Measurements from ENCODE around the gene MADCAM1.

Gene MADCAM1

DNA sequence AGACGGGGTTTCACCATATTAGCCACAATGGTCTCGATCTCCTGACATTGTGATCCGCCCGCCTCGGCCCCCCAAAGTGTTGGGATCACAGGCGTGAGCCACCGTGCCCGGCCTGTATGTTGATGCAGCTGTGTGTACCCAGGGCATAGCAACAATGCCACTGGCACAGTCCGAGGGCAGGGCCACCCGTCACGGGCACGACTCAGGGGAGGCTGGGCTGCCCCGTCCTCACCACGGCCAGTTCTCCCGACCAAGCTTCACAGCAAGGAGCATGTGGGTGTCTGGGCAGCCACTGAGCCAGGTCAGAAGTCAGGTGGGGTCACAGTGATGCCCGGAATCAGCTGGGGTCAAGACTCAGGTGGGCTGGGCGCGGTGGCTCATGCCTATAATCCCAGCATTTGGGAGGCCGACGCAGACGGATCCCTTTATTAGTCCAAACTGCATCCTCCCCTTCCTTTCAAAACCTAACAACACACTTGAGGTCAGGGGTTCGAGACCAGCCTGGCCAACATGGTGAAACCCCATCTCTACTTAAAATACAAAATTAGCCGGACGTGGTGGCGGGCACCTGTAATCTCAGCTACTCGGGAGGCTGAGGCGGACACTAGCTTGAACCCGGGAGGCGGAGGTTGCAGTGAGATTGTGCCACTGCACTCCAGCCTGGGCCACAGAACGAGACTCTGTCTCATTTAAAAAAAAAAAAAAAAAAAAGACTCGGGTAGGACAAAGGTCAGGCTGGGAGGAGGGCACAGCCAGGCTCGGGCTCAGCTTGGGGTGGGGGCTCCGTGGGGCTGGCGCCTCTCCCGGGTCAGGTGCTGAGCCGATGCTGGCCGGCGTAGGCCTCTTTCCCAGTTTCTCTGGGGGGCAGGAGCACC, 34.1 kb downstream of the MADCAM1 start (continued):
- TF ChIP-seq, protein P1, sequence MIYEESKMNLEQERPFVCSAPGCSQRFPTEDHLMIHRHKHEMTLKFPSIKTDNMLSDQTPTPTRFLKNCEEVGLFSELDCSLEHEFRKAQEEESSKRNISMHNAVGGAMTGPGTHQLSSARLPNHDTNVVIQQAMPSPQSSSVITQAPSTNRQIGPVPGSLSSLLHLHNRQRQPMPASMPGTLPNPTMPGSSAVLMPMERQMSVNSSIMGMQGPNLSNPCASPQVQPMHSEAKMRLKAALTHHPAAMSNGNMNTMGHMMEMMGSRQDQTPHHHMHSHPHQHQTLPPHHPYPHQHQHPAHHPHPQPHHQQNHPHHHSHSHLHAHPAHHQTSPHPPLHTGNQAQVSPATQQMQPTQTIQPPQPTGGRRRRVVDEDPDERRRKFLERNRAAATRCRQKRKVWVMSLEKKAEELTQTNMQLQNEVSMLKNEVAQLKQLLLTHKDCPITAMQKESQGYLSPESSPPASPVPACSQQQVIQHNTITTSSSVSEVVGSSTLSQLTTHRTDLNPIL (CRISPR knock-in tag; IDR thresholded peaks at IDR 0.05; ENCODE audit: low read depth) = no peak
- TF ChIP-seq ZFP3 (CRISPR knock-in tag; IDR thresholded peaks at IDR 0.05) (no peak), ZFP30 (CRISPR knock-in tag; IDR thresholded peaks at IDR 0.05) (no peak), ZNF70 (CRISPR knock-in tag; IDR thresholded peaks at IDR 0.05) (no peak), ISL1 (CRISPR knock-in tag; IDR thresholded peaks at IDR 0.05) (no peak)

DNA sequence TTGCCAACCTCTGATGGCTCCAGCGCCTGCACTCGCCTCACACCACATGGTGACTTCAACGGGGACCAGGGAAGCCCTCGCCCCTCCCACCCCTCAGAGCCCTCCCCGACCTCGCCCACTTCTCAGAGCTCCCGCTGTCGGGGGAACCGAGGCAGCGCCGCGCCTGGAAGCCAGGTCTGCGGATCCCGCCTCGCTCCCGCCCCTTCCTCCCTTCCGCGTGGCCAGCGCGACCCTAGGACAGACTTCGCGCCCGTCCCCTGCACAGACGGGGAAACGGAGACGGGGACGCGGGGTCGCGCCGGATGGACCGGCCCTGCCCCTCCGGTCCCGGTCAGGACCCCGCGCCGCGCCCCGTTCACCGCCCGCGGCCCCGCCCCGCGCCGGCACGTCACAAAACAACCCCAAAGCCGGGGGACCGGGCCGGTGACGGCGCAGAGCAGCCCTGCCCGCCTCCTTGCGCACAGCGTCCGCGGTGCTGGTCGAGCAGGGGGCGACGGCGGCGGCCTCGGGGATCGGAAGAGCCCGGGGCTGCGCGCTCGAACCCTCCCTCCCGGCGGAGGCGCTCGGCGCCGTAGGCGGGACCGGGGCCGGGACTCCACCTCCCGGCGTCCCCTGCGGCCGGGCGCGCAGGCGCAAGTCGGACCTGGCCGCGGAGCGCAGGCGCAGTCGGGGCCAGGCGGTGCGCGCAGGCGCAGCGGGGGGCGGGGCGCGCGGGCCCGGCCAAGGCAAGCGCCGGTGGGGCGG, 34.9 kb downstream of the MADCAM1 start:
- ATAC-seq = peak; percentile 71
- TF ChIP-seq GLIS3 (CRISPR knock-in tag; IDR thresholded peaks at IDR 0.05) = no peak
- TF ChIP-seq CSDC2 (CRISPR knock-in tag; IDR thresholded peaks at IDR 0.05) = no peak
- TF ChIP-seq, protein P2, sequence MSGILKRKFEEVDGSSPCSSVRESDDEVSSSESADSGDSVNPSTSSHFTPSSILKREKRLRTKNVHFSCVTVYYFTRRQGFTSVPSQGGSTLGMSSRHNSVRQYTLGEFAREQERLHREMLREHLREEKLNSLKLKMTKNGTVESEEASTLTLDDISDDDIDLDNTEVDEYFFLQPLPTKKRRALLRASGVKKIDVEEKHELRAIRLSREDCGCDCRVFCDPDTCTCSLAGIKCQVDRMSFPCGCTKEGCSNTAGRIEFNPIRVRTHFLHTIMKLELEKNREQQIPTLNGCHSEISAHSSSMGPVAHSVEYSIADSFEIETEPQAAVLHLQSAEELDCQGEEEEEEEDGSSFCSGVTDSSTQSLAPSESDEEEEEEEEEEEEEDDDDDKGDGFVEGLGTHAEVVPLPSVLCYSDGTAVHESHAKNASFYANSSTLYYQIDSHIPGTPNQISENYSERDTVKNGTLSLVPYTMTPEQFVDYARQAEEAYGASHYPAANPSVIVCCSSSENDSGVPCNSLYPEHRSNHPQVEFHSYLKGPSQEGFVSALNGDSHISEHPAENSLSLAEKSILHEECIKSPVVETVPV (CRISPR knock-in tag; IDR thresholded peaks at IDR 0.05) = no peak
- TF ChIP-seq OSR1 (CRISPR knock-in tag; IDR thresholded peaks at IDR 0.05) = no peak
- TF ChIP-seq ZFP3 (CRISPR knock-in tag; IDR thresholded peaks at IDR 0.05) = no peak
- TF ChIP-seq ZC3H10 (CRISPR knock-in tag; IDR thresholded peaks at IDR 0.05) = no peak
- no peak for TF ChIP-seq PPARA (CRISPR knock-in tag; IDR thresholded peaks at IDR 0.05; ENCODE audit: borderline replicate concordance)
- no peak for TF ChIP-seq SNAI2 (CRISPR knock-in tag; IDR thresholded peaks at IDR 0.05)
- TF ChIP-seq ESRRG (CRISPR knock-in tag; IDR thresholded peaks at IDR 0.05) = no peak
- no peak for TF ChIP-seq RARB (CRISPR knock-in tag; IDR thresholded peaks at IDR 0.05)

DNA sequence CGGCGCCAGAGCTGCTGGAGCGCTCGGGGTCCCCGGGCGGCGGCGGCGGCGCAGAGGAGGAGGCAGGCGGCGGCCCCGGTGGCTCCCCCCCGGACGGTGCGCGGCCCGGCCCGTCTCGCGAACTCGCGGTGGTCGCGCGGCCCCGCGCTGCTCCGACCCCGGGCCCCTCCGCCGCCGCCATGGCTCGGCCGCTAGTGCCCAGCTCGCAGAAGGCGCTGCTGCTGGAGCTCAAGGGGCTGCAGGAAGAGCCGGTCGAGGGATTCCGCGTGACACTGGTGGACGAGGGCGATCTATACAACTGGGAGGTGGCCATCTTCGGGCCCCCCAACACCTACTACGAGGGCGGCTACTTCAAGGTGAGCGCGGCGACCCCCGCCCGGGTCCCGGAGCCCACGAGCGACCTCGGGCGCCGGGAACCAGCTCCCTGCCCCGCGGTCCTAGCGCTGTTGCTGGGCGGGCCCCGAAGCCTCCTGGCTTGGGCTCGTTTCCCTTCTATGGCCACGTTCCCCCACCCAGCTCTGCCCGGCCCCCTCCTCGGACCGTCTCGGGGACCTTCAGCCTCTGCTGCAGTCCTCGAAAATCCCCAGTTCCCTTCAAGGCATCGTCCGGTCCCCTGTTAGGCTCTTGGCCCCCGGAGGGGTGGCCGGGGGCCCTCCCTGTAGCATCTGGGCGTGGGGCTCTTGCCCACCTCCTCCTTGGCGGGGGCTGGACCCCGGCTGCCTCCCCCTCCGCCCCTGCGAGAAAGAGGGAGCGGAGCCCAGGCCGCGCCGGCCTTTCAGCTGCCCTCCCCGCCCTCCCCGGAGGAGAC, 35.7 kb downstream of the MADCAM1 start, which contains the start of gene CDC34:
CDC34 (plus strand) TSS at position 8 of the 808 bp plus-strand sequence; CDS start at position 180, 172 bp downstream.
- peak; percentile 23 for ATAC-seq
- no peak for TF ChIP-seq TCF4 (CRISPR knock-in tag; IDR thresholded peaks at IDR 0.05; ENCODE audit: borderline replicate concordance)
- TF ChIP-seq, protein P1 (CRISPR knock-in tag; IDR thresholded peaks at IDR 0.05; ENCODE audit: low read depth) = no peak
- TF ChIP-seq PPARA (CRISPR knock-in tag; IDR thresholded peaks at IDR 0.05; ENCODE audit: borderline replicate concordance) = no peak
- no peak for TF ChIP-seq ZC3H10 (CRISPR knock-in tag; IDR thresholded peaks at IDR 0.05)
- no peak for TF ChIP-seq SNAI2 (CRISPR knock-in tag; IDR thresholded peaks at IDR 0.05)
- no peak for TF ChIP-seq GLIS3 (CRISPR knock-in tag; IDR thresholded peaks at IDR 0.05)
- TF ChIP-seq, protein P2 (CRISPR knock-in tag; IDR thresholded peaks at IDR 0.05) = no peak
- TF ChIP-seq ZFP3 (CRISPR knock-in tag; IDR thresholded peaks at IDR 0.05) = no peak
- no peak for TF ChIP-seq ZNF565 (CRISPR knock-in tag; conservative IDR thresholded peaks at IDR 0.05; ENCODE audit: low read depth)
- no peak for TF ChIP-seq ISL1 (CRISPR knock-in tag; IDR thresholded peaks at IDR 0.05)
- no peak for TF ChIP-seq CSDC2 (CRISPR knock-in tag; IDR thresholded peaks at IDR 0.05)

DNA sequence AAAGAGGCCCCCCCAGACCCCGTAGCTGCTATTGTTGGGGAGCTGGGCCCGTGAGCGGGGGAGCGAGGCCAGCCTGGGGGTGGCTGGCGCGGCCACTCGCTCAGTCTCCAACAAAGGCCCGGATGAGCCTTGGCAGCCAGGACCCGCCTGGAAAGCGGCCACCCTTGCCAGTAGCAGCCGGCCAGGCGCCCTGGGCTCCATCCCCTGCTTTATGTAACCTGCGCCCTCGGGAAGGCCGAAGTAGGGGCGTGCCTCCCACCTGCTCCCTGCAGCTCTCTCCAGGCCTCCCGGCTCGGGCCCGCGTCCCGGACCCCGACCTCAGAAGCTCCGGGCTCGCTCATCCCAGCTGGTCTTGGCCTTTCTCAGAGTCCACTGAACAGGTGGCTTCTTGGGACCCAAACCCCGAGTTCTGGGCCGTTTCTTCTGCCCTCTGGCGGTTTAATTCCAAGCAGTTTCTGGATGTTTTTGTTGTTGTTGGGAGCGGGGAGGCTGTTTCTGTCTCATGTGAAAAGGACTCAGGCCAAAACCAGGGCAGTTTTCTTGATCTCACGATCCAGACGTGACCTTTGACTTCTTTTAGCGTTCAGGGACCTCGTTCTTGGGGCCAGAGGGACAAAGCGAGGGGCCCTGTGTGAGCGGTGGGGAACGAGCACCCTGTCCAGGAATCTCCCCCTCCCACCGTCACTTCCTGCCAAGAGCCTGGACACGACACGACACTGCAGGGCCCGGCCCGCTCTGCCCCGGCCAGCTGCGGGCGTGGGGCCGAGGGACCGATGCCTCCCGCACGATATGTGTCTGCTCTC, 36.5 kb downstream of the MADCAM1 start:
- ATAC-seq = peak; percentile 62
- TF ChIP-seq OSR1 (CRISPR knock-in tag; IDR thresholded peaks at IDR 0.05) (no peak), PPARA (CRISPR knock-in tag; IDR thresholded peaks at IDR 0.05; ENCODE audit: borderline replicate concordance) (no peak), BACH2 (CRISPR knock-in tag; IDR thresholded peaks at IDR 0.05; ENCODE audit: borderline replicate concordance) (no peak), ARNTL (CRISPR knock-in tag; IDR thresholded peaks at IDR 0.05; ENCODE audit: borderline replicate concordance, low read depth) (no peak), TCF4 (CRISPR knock-in tag; IDR thresholded peaks at IDR 0.05; ENCODE audit: borderline replicate concordance) (no peak), ZNF565 (CRISPR knock-in tag; conservative IDR thresholded peaks at IDR 0.05; ENCODE audit: low read depth) (no peak)
- TF ChIP-seq, protein P2 (CRISPR knock-in tag; IDR thresholded peaks at IDR 0.05) = no peak
- TF ChIP-seq, protein P3, sequence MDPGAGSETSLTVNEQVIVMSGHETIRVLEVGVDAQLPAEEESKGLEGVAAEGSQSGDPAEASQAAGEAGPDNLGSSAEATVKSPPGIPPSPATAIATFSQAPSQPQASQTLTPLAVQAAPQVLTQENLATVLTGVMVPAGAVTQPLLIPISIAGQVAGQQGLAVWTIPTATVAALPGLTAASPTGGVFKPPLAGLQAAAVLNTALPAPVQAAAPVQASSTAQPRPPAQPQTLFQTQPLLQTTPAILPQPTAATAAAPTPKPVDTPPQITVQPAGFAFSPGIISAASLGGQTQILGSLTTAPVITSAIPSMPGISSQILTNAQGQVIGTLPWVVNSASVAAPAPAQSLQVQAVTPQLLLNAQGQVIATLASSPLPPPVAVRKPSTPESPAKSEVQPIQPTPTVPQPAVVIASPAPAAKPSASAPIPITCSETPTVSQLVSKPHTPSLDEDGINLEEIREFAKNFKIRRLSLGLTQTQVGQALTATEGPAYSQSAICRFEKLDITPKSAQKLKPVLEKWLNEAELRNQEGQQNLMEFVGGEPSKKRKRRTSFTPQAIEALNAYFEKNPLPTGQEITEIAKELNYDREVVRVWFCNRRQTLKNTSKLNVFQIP (CRISPR knock-in tag; IDR thresholded peaks at IDR 0.05; ENCODE audit: borderline replicate concordance, low read depth) = no peak
